Loucy (cell line): ENCODE results near the gene DNAJC11.

Source experiments
- EZH2phosphoT487 ChIP-seq: fragments of 200-600 bp; IDR thresholded peaks from 2 replicates; pipeline ENCODE4 v1.6.1; 2018; ENCODE audit warnings: antibody characterized with exemption, mild to moderate bottlenecking, moderate library complexity, borderline replicate concordance
- TF ChIP-seq, protein P1 (sequence below): fragments of 200-600 bp; sonication (generic); conservative IDR thresholded peaks from 2 replicates; pipeline ENCODE4 v1.5.1; 2014; ENCODE audit warnings: mild to moderate bottlenecking, antibody characterized with exemption, low read length

GRCh38 chr1:6723621-6724428 is 22.2 kb upstream of the DNAJC11 start:
- TF ChIP-seq, protein P1, sequence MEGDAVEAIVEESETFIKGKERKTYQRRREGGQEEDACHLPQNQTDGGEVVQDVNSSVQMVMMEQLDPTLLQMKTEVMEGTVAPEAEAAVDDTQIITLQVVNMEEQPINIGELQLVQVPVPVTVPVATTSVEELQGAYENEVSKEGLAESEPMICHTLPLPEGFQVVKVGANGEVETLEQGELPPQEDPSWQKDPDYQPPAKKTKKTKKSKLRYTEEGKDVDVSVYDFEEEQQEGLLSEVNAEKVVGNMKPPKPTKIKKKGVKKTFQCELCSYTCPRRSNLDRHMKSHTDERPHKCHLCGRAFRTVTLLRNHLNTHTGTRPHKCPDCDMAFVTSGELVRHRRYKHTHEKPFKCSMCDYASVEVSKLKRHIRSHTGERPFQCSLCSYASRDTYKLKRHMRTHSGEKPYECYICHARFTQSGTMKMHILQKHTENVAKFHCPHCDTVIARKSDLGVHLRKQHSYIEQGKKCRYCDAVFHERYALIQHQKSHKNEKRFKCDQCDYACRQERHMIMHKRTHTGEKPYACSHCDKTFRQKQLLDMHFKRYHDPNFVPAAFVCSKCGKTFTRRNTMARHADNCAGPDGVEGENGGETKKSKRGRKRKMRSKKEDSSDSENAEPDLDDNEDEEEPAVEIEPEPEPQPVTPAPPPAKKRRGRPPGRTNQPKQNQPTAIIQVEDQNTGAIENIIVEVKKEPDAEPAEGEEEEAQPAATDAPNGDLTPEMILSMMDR = no peak
- no peak for TF ChIP-seq EZH2phosphoT487
